ENCODE results near the gene OTOGL.

GRCh38 chr12:80099259-80099658 is at the start of gene OTOGL:
- no peak for TF ChIP-seq POLR2A (IDR thresholded peaks at IDR 0.05; ENCODE audit: extremely low read depth, insufficient read length)
- TF ChIP-seq, protein P1, sequence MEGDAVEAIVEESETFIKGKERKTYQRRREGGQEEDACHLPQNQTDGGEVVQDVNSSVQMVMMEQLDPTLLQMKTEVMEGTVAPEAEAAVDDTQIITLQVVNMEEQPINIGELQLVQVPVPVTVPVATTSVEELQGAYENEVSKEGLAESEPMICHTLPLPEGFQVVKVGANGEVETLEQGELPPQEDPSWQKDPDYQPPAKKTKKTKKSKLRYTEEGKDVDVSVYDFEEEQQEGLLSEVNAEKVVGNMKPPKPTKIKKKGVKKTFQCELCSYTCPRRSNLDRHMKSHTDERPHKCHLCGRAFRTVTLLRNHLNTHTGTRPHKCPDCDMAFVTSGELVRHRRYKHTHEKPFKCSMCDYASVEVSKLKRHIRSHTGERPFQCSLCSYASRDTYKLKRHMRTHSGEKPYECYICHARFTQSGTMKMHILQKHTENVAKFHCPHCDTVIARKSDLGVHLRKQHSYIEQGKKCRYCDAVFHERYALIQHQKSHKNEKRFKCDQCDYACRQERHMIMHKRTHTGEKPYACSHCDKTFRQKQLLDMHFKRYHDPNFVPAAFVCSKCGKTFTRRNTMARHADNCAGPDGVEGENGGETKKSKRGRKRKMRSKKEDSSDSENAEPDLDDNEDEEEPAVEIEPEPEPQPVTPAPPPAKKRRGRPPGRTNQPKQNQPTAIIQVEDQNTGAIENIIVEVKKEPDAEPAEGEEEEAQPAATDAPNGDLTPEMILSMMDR (IDR thresholded peaks at IDR 0.05; ENCODE audit: low read depth, low read length), result no peak
- TF ChIP-seq MAX (IDR thresholded peaks at IDR 0.05; ENCODE audit: low read depth, low read length), result no peak
- no peak for TF ChIP-seq MYC (IDR thresholded peaks at IDR 0.05; ENCODE audit: low read depth, low read length)
